ENCODE results near the gene HES5. TPM values are rescaled to one million over a fixed set of nuclear protein-coding genes. Genes with fewer than 3 reads are reported as not detected.

Gene HES5
- total and polyA plus RNA-seq, 2 of the 13 experiments (the other 11 are each of a cell fraction or from before 2014, with no cell fraction given) = not detected

DNA sequence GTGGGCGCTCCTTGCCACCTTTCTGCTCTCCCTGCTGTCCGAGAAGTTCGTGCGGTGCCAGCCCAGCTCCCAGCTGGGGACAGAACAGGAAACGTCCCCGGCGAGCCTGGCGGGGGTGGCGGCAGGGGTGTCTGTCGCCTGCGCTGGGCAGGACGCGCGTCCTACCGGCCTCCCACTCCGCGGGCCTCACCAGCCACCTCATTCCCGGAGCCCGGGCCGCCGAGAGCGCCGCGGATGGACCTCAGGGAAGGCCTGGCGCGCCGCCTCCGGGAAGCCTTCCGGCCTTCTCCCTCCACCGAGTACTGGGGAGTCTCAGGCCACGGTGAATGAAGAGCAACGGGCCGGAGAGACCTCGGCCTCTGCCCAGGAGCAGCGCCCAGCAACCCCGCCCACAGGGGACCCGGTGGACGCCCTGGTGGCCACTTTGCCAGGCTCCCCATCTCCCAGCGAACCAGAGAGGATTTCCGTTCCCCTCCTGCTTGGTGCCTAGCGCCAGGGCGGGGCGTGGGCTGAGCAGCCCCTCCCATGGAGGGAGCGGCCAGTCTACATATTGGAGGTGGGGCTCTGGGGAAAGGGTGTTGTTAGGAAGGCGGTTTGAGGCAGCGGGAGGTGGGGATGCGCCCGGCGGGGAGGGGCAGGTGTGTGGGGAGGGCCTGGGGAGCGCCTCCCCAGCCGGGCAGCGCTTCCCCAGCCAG lies 16.6 kb upstream of the HES5 start (continued):
- no peak for TF ChIP-seq GZF1 (CRISPR knock-in tag; IDR thresholded peaks at IDR 0.05)
- no peak for TF ChIP-seq REXO4 (CRISPR knock-in tag; IDR thresholded peaks at IDR 0.05; ENCODE audit: borderline replicate concordance)
- no peak for TF ChIP-seq REL (CRISPR knock-in tag; conservative IDR thresholded peaks at IDR 0.05)
- no peak for TF ChIP-seq KDM3A (CRISPR knock-in tag; IDR thresholded peaks at IDR 0.05; ENCODE audit: low read depth)
- TF ChIP-seq YY1 (IDR thresholded peaks at IDR 0.05; ENCODE audit: insufficient read depth, insufficient replicate concordance, low read depth, low read length) = no peak
- TF ChIP-seq, protein P1, sequence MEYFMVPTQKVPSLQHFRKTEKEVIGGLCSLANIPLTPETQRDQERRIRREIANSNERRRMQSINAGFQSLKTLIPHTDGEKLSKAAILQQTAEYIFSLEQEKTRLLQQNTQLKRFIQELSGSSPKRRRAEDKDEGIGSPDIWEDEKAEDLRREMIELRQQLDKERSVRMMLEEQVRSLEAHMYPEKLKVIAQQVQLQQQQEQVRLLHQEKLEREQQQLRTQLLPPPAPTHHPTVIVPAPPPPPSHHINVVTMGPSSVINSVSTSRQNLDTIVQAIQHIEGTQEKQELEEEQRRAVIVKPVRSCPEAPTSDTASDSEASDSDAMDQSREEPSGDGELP (IDR thresholded peaks at IDR 0.05; ENCODE audit: borderline replicate concordance, low read depth) = no peak
- TF ChIP-seq, protein P2, sequence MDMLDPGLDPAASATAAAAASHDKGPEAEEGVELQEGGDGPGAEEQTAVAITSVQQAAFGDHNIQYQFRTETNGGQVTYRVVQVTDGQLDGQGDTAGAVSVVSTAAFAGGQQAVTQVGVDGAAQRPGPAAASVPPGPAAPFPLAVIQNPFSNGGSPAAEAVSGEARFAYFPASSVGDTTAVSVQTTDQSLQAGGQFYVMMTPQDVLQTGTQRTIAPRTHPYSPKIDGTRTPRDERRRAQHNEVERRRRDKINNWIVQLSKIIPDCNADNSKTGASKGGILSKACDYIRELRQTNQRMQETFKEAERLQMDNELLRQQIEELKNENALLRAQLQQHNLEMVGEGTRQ (IDR thresholded peaks at IDR 0.05; ENCODE audit: low read depth, low read length) = no peak
- TF ChIP-seq, protein P2 (CRISPR knock-in tag; IDR thresholded peaks at IDR 0.05; ENCODE audit: borderline replicate concordance) = no peak
- no peak for TF ChIP-seq NCOA5 (CRISPR knock-in tag; IDR thresholded peaks at IDR 0.05)
- no peak for TF ChIP-seq ZNF749 (CRISPR knock-in tag; IDR thresholded peaks at IDR 0.05; ENCODE audit: borderline replicate concordance)
- TF ChIP-seq FOXP1 (IDR thresholded peaks at IDR 0.05) = no peak
- no peak for TF ChIP-seq FOXP1 (CRISPR knock-in tag; IDR thresholded peaks at IDR 0.05)
- TF ChIP-seq ZNF546 (CRISPR knock-in tag; conservative IDR thresholded peaks at IDR 0.05) = 0 out of 2 replicates have a peak, but pooled peaks have one; percentile 31
- TF ChIP-seq ZNF34 (CRISPR knock-in tag; IDR thresholded peaks at IDR 0.05; ENCODE audit: borderline replicate concordance) = no peak
- TF ChIP-seq, protein P3, sequence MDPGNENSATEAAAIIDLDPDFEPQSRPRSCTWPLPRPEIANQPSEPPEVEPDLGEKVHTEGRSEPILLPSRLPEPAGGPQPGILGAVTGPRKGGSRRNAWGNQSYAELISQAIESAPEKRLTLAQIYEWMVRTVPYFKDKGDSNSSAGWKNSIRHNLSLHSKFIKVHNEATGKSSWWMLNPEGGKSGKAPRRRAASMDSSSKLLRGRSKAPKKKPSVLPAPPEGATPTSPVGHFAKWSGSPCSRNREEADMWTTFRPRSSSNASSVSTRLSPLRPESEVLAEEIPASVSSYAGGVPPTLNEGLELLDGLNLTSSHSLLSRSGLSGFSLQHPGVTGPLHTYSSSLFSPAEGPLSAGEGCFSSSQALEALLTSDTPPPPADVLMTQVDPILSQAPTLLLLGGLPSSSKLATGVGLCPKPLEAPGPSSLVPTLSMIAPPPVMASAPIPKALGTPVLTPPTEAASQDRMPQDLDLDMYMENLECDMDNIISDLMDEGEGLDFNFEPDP (CRISPR knock-in tag; conservative IDR thresholded peaks at IDR 0.05) = no peak
- TF ChIP-seq, protein P4, sequence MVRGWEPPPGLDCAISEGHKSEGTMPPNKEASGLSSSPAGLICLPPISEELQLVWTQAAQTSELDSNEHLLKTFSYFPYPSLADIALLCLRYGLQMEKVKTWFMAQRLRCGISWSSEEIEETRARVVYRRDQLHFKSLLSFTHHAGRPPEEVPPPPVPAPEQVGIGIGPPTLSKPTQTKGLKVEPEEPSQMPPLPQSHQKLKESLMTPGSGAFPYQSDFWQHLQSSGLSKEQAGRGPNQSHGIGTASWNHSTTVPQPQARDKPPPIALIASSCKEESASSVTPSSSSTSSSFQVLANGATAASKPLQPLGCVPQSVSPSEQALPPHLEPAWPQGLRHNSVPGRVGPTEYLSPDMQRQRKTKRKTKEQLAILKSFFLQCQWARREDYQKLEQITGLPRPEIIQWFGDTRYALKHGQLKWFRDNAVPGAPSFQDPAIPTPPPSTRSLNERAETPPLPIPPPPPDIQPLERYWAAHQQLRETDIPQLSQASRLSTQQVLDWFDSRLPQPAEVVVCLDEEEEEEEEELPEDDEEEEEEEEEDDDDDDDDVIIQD (CRISPR knock-in tag; IDR thresholded peaks at IDR 0.05; ENCODE audit: low read depth) = no peak
- no peak for TF ChIP-seq KAT2B (IDR thresholded peaks at IDR 0.05; ENCODE audit: borderline replicate concordance, low read depth, low read length)
- TF ChIP-seq RFX1 (IDR thresholded peaks at IDR 0.05) = no peak
- no peak for TF ChIP-seq ZNF577 (CRISPR knock-in tag; IDR thresholded peaks at IDR 0.05; ENCODE audit: borderline replicate concordance, low read depth)
- 0 out of 2 replicates have a peak, but pooled peaks have one; percentile 26 for TF ChIP-seq ZZZ3 (CRISPR knock-in tag; IDR thresholded peaks at IDR 0.05; ENCODE audit: borderline replicate concordance)
- TF ChIP-seq XRCC5 (optimal IDR thresholded peaks at IDR 0.05; ENCODE audit: low read length) = peak; percentile 37

Data from HepG2 (cell line).